ENCODE results near the gene JUP. TPM values are rescaled to one million over a fixed set of nuclear protein-coding genes. Genes with fewer than 3 reads are reported as not detected.

Gene JUP
- total and polyA plus RNA-seq, 2 experiments from 2014 or later: 209 to 214 TPM

DNA sequence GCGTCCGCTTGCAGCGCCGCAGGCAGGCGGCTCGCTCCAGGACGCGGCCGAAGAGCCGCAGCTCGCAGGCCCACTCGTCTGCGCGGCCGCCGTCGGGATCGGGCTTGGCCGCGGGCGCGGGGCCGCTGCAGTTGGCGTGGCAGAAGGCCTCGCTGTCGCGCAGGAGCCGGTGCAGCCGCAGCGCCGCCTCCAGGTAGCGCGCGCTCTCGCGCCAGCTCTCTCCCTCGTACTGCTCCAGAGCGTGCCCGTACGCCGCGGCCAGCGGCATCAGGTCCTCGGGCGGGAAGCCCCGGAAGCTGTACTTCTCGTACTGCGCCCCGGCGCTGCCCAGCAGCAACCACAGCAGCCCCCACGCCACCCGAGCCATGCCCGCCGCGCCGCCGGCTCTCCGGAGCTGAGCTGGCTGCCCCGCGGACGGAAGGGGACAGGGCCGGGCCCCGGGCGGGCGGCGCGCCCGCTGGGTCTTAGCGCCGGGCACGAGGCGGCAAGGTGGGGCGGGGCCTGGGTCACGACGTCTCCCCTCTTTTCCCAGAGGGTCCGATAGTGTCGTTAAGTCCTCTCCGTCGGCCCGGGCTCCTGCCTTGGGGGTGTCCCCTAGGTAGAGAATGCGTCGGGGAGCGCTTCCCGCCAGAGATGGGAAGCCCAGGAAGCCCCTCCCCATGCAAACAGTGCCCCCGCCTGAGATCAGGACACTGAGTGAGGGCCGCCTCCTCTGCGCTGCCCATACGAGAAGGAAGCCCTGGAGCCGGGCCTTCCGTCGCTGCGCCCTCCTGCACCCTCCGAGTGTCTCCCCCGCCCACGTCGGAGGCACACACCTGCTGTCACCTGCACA, 25.3 kb upstream of the JUP start, which contains the start of gene P3H4:
Gene P3H4 (minus strand): TSS at position 401 of the 832 bp plus-strand sequence. CDS start 34 bp downstream, at position 367.
- Histone ChIP-seq H3K4me1 (ENCODE audit: insufficient read depth) (peaks cover 16% of the 10 kb centered on the region), H4K20me1 (ENCODE audit: insufficient read depth, poor library complexity, severe bottlenecking) (peaks cover 7% of the 10 kb centered on the region), H2AFZ (peak within 1 kb of the TSS; percentile 100), H3K27me3 (no peaks in the 10 kb centered on the region), H3K79me2 (peaks cover 64% of the 10 kb centered on the region), H3K4me3 (peak within 1 kb of the TSS; percentile 100), H3K9me3 (ENCODE audit: low read depth) (no peaks in the 10 kb centered on the region), H3K9me2 (replicated peaks; ENCODE audit: insufficient read depth) (no peaks in the 10 kb centered on the region), H3K4me2 (peak within 1 kb of the TSS; percentile 95), H3K36me3 (replicated peaks; ENCODE audit: insufficient read depth, low read depth) (no peaks in the 10 kb centered on the region), H3K27ac (peak within 1 kb of the TSS; percentile 98)
- WGBS (ENCODE audit: low lambda C conversion rate, missing lambda C conversion rate): 1% methylated on average over 79 of the region's 96 CpGs
- peak; percentile 93 for DNase-seq (ENCODE audit: low spot score)
- TF ChIP-seq EZH2phosphoT487 (IDR thresholded peaks at IDR 0.05; ENCODE audit: low read depth, severe bottlenecking, unreplicated experiment): no peak
- TF ChIP-seq CTCF (IDR thresholded peaks at IDR 0.05; ENCODE audit: poor library complexity): peak; percentile 59
- TF ChIP-seq EZH2 (IDR thresholded peaks at IDR 0.05; ENCODE audit: borderline replicate concordance): no peak

- DNase-seq (ENCODE audit: low spot score): peak; percentile 51
- Histone ChIP-seq H3K9me3 (ENCODE audit: low read depth) (no peaks in the 10 kb centered on the region), H3K27ac (peak overlapping the region; percentile 98), H3K4me3 (peak overlapping the region; percentile 100), H3K79me2 (peaks cover 58% of the 10 kb centered on the region), H2AFZ (peak overlapping the region; percentile 100), H3K36me3 (replicated peaks; ENCODE audit: insufficient read depth, low read depth) (no peaks in the 10 kb centered on the region), H3K4me1 (ENCODE audit: insufficient read depth) (peaks cover 16% of the 10 kb centered on the region), H3K27me3 (no peaks in the 10 kb centered on the region), H3K9me2 (replicated peaks; ENCODE audit: insufficient read depth) (no peaks in the 10 kb centered on the region), H4K20me1 (ENCODE audit: insufficient read depth, poor library complexity, severe bottlenecking) (peaks cover 7% of the 10 kb centered on the region), H3K4me2 (peak overlapping the region; percentile 95)
- 26% methylated on average over 43 of the region's 58 CpGs for whole genome bisulfite sequencing (ENCODE audit: low lambda C conversion rate, missing lambda C conversion rate)
- TF ChIP-seq EZH2 (IDR thresholded peaks at IDR 0.05; ENCODE audit: borderline replicate concordance) (no peak), CTCF (IDR thresholded peaks at IDR 0.05; ENCODE audit: poor library complexity) (no peak), EZH2phosphoT487 (IDR thresholded peaks at IDR 0.05; ENCODE audit: low read depth, severe bottlenecking, unreplicated experiment) (no peak)
Observed at GRCh38 chr17:41810659-41811548, 24.4 kb upstream of the JUP start.

DNA sequence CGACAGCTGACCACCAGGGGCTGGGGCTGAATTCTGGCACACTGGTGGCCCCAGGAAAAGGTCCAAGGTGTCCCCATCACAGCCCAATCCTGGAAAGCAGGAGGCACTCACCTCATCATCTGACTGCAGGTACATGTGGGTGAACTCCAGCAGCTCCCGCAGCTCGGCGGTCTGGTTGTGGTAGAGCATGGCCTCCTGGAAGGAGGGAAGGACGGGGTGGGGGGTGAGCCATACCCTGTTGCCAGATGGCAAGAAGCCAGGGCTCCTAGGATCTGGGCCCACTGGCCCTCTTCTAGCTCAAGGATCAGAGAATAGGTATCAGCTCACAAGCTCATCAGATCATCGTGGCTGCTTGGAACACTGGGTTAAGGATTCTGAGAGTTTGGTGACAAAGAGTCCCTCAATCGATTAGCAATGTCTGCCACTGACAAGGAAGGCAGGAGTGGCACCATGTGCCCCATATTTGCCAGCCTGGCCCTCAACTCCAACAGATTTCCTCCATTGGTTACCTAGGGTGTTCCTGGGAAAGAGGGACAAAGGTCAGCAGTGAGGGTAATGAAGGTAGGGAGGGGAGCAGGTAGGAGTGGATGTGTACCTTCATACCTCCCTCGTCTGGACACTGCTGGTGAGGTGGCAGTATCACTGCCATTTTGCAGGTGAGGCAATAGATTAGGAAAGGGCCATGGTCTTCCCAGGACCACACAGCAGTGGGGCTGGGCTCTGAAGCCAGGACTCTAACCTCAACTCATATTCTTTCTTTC, 20.4 kb upstream of the JUP start:
- Histone ChIP-seq H3K9me2 (replicated peaks; ENCODE audit: insufficient read depth) (no peaks in the 10 kb centered on the region), H3K9me3 (ENCODE audit: low read depth) (no peaks in the 10 kb centered on the region), H3K27ac (no peak overlapping the region), H3K36me3 (replicated peaks; ENCODE audit: insufficient read depth, low read depth) (no peaks in the 10 kb centered on the region), H3K4me2 (no peak overlapping the region), H3K4me1 (ENCODE audit: insufficient read depth) (peaks cover 16% of the 10 kb centered on the region), H4K20me1 (ENCODE audit: insufficient read depth, poor library complexity, severe bottlenecking) (peaks cover 7% of the 10 kb centered on the region), H3K27me3 (no peaks in the 10 kb centered on the region), H2AFZ (no peak overlapping the region), H3K79me2 (peaks cover 30% of the 10 kb centered on the region), H3K4me3 (no peak overlapping the region)
- WGBS (ENCODE audit: low lambda C conversion rate, missing lambda C conversion rate): 88% methylated on average over 8 of the region's 8 CpGs
- TF ChIP-seq EZH2phosphoT487 (IDR thresholded peaks at IDR 0.05; ENCODE audit: low read depth, severe bottlenecking, unreplicated experiment) (no peak), EZH2 (IDR thresholded peaks at IDR 0.05; ENCODE audit: borderline replicate concordance) (no peak)
- no peak for DNase-seq (ENCODE audit: low spot score)

Data from hepatocyte (in vitro differentiated cells).